PC-3 (cell line): ENCODE measurements around the gene IDH3G. TPM values are rescaled to one million over a fixed set of nuclear protein-coding genes. Genes with fewer than 3 reads are reported as not detected.

Experiments used
- ATAC-seq: fragments of 200-7000 bp; cut with Tn5 transposase; 2 replicates; pipeline ENCODE4 v1.9.1; 2020; ENCODE audit warnings: mild to moderate bottlenecking, moderate library complexity
- BruUV-seq: library from RNA; stranded (reverse); fragments of 400-500 nt; replicated peaks from 2 replicates; lab custom pipeline; 2021; lab: Mats Ljungman, UMichigan
- CTCF ChIA-PET: fragments of 300-600 bp; sonication (Branson Sonifier 250); formaldehyde crosslinking; loops from one replicate; lab custom pipeline; 2022; ENCODE audit warnings: antibody characterized with exemption; lab: Charles Lee
- POLR2A ChIA-PET: fragments of 300-600 bp; sonication (Branson Sonifier 250); formaldehyde crosslinking; loops from one replicate; lab custom pipeline; 2022; ENCODE audit warnings: antibody characterized with exemption; ENCODE audit not compliant: unreplicated experiment; lab: Charles Lee
- DNase-seq: peaks from one replicate; pipeline ENCODE4 v3.0.0-alpha.2; 2015
- H2AFZ ChIP-seq: fragments of 300-600 bp; sonication (generic); 2 replicates; pipeline ENCODE4 v1.6.0; 2016; ENCODE audit warnings: antibody characterized with exemption, low read length
- H3F3A ChIP-seq: fragments of 300-600 bp; sonication (generic); one replicate; pipeline ENCODE4 v1.6.0; 2017; ENCODE audit warnings: antibody characterized with exemption, low read length, control low read depth, mild to moderate bottlenecking; ENCODE audit not compliant: unreplicated experiment
- H3K27ac ChIP-seq: fragments of 300-600 bp; sonication (generic); 2 replicates; pipeline ENCODE4 v1.5.1; 2016; ENCODE audit warnings: mild to moderate bottlenecking, low read length
- H3K27me3 ChIP-seq: fragments of 300-600 bp; sonication (generic); 2 replicates; pipeline ENCODE4 v1.6.1; 2016; ENCODE audit warnings: low read length, mixed read lengths
- H3K36me3 ChIP-seq: fragments of 300-600 bp; sonication (generic); 2 replicates; pipeline ENCODE4 v1.6.1; 2016; ENCODE audit warnings: low read depth, mixed run types, low read length, mixed read lengths
- H3K4me1 ChIP-seq: fragments of 300-600 bp; sonication (generic); 2 replicates; pipeline ENCODE4 v1.5.1; 2016; ENCODE audit warnings: low read length; ENCODE audit not compliant: insufficient read depth
- H3K4me2 ChIP-seq: fragments of 300-600 bp; sonication (generic); 2 replicates; pipeline ENCODE4 v1.6.0; 2016; ENCODE audit warnings: low read length
- H3K4me3 ChIP-seq: fragments of 300-600 bp; sonication (generic); 2 replicates; pipeline ENCODE4 v1.5.1; 2016; ENCODE audit warnings: mild to moderate bottlenecking, low read length, mixed read lengths
- H3K79me2 ChIP-seq: fragments of 300-600 bp; sonication (generic); 2 replicates; pipeline ENCODE4 v1.6.1; 2017; ENCODE audit warnings: low read length, mixed read lengths
- H3K9ac ChIP-seq: fragments of 300-600 bp; sonication (generic); 2 replicates; pipeline ENCODE4 v1.6.0; 2016; ENCODE audit warnings: mild to moderate bottlenecking, low read length
- H3K9me2 ChIP-seq: fragments of 300-600 bp; sonication (generic); replicated peaks from 2 replicates; pipeline ENCODE4 v1.6.1; 2016; ENCODE audit warnings: mixed run types, low read length, mixed read lengths
- H3K9me3 ChIP-seq: fragments of 300-600 bp; sonication (generic); 2 replicates; pipeline ENCODE4 v1.6.1; 2016; ENCODE audit warnings: low read length, mixed read lengths
- H4K20me1 ChIP-seq: fragments of 300-600 bp; sonication (generic); 2 replicates; pipeline ENCODE4 v1.6.1; 2016; ENCODE audit warnings: low read length, mixed read lengths
- EZH2 ChIP-seq: fragments of 300-600 bp; sonication (generic); IDR thresholded peaks from one replicate; pipeline ENCODE4 v1.6.1; 2017; ENCODE audit warnings: antibody characterized with exemption, mild to moderate bottlenecking, low read length; ENCODE audit not compliant: unreplicated experiment
- EZH2phosphoT487 ChIP-seq: fragments of 300-600 bp; sonication (generic); IDR thresholded peaks from 2 replicates; pipeline ENCODE4 v1.6.1; 2018; ENCODE audit warnings: mild to moderate bottlenecking, antibody characterized with exemption, low read length, borderline replicate concordance
- intact Hi-C: fragments of 100-400 bp; cut with micrococcal nuclease; formaldehyde crosslinking; loops from 2 replicates; pipeline ENCODE4 v1.9.0; 2023
- total RNA-seq: library from RNA; depleted of rRNA; stranded (reverse); fragments of >200 nt; gene quantifications from 2 replicates; pipeline ENCODE4 v1.2.3, GENCODE V29; 2014
- TF ChIP-seq, protein P1 (sequence below): fragments of 300-600 bp; sonication (generic); conservative IDR thresholded peaks from 2 replicates; pipeline ENCODE4 v1.5.1; 2017; ENCODE audit warnings: antibody characterized with exemption, low read depth, mild to moderate bottlenecking, low read length

IDH3G gene
- total RNA-seq, 1 experiment from 2014 or later: 104 TPM

DNA sequence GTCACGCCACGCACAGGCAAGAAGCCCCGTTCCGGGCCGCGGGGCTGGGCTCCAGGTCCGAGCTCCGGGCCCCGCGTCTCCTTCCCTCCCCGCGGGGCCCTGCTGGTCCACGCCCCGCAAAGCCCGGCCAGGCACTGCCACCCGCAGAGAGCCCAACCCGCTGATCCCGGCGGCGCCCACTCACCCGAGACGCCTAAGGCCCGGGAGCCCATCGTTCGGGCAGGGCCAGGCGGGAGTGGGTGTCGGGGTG, 35.3 kb upstream of the IDH3G start:
- peaks cover 45% of the 10 kb centered on the region for H3K27me3 ChIP-seq
- H2AFZ ChIP-seq: no peak overlapping the region
- H3K9me3 ChIP-seq: no peaks in the 10 kb centered on the region
- H3K9me2 ChIP-seq: no peaks in the 10 kb centered on the region
- no peaks in the 10 kb centered on the region for H3K79me2 ChIP-seq
- no peaks in the 10 kb centered on the region for H3K36me3 ChIP-seq
- ATAC-seq (no peak), DNase-seq (no peak)
- H3K27ac ChIP-seq: no peak overlapping the region
- no TSS peak for BruUV-seq
- ChIA-PET POLR2A (no interaction called here), CTCF (no interaction called here)
- TF ChIP-seq, protein P1, sequence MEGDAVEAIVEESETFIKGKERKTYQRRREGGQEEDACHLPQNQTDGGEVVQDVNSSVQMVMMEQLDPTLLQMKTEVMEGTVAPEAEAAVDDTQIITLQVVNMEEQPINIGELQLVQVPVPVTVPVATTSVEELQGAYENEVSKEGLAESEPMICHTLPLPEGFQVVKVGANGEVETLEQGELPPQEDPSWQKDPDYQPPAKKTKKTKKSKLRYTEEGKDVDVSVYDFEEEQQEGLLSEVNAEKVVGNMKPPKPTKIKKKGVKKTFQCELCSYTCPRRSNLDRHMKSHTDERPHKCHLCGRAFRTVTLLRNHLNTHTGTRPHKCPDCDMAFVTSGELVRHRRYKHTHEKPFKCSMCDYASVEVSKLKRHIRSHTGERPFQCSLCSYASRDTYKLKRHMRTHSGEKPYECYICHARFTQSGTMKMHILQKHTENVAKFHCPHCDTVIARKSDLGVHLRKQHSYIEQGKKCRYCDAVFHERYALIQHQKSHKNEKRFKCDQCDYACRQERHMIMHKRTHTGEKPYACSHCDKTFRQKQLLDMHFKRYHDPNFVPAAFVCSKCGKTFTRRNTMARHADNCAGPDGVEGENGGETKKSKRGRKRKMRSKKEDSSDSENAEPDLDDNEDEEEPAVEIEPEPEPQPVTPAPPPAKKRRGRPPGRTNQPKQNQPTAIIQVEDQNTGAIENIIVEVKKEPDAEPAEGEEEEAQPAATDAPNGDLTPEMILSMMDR: no peak
- TF ChIP-seq EZH2phosphoT487: no peak
- no peak for TF ChIP-seq EZH2
- H4K20me1 ChIP-seq: no peaks in the 10 kb centered on the region
- H3K4me3 ChIP-seq: no peak overlapping the region
- intact Hi-C loops: no loop called here
- H3K4me1 ChIP-seq: no peaks in the 10 kb centered on the region
- no peaks in the 10 kb centered on the region for H3F3A ChIP-seq
- no peak overlapping the region for H3K9ac ChIP-seq
- H3K4me2 ChIP-seq: no peak overlapping the region

DNA sequence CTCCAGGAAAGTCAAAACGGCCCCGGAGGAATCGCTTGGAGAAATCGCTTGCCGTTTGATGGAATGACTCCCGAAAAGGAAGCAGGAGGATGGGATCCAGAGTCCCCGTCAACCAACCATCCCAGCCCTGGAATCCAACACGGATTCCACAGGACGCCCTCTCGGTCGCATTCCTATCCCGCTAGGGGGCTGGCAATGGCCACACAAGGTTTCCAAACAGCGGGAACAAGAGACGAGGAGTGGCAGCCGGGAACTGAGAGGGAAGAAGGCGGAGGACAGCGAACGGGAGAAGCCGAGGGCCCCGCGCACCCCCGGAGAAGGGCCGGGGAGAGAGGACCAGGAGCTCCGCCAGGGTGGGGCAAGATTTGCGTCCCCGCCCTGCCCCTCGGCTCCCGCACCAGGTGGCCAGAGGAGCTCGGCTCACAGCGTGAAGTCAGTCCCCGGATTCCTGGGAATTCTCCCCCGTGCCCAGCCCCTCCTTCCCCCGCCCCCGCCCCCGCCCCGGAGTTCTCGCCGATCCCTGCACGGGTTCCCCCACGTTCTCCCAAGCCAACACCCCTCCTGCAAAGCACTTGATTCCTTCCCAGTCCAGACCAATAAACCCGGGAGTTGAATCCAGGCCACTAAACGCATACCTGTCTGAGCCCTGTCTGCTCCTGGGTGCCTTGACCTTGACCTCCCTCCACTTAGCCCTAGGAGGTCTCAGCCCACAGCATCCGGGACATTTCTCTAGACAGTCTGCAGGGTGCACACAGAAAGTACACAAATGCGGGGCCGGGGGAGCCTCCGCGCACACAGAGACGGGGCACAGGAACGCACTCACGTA, 34.8 kb upstream of the IDH3G start:
- intact Hi-C loops: no loop called here
- Histone ChIP-seq H3K36me3 (no peaks in the 10 kb centered on the region), H3F3A (no peaks in the 10 kb centered on the region), H3K4me1 (no peaks in the 10 kb centered on the region), H3K9me2 (no peaks in the 10 kb centered on the region), H3K9me3 (no peaks in the 10 kb centered on the region), H3K4me3 (no peak overlapping the region), H3K4me2 (no peak overlapping the region), H3K27ac (no peak overlapping the region), H4K20me1 (no peaks in the 10 kb centered on the region), H3K27me3 (peaks cover 45% of the 10 kb centered on the region), H3K79me2 (no peaks in the 10 kb centered on the region), H2AFZ (no peak overlapping the region), H3K9ac (no peak overlapping the region)
- no peak for TF ChIP-seq EZH2phosphoT487
- TF ChIP-seq EZH2: no peak
- TF ChIP-seq, protein P1: no peak
- ChIA-PET CTCF (no interaction called here), POLR2A (no interaction called here)
- ATAC-seq (no peak), DNase-seq (no peak)
- no TSS peak for BruUV-seq

DNA sequence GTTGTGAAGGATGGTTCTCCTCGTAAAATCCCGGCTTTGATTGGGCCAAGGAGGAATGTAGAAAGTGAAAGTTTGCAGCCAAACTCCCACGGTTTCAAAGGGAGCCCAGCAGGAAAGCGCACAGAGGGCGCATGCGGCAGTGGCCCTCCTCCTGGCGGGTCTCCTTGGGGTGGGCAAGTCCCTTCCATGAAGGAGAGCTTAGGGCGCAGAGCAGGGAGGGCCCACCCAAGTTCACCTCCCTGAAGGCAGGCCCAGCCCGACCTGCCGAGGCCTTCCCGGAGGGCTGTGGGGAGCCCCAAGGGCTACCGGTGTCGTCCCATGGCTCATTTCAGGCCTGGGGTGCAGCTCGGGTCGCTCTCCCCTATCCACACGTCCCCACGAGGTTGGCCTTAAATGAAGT, 34.1 kb upstream of the IDH3G start:
- POLR2A ChIA-PET: no interaction called here
- Histone ChIP-seq H3K4me3 (no peak overlapping the region), H3K27me3 (peaks cover 45% of the 10 kb centered on the region), H3K79me2 (no peaks in the 10 kb centered on the region), H3K27ac (no peak overlapping the region), H3F3A (no peaks in the 10 kb centered on the region), H3K9ac (no peak overlapping the region), H3K9me3 (no peaks in the 10 kb centered on the region), H2AFZ (no peak overlapping the region), H4K20me1 (no peaks in the 10 kb centered on the region), H3K4me1 (no peaks in the 10 kb centered on the region), H3K36me3 (no peaks in the 10 kb centered on the region), H3K4me2 (no peak overlapping the region), H3K9me2 (no peaks in the 10 kb centered on the region)
- no peak for TF ChIP-seq EZH2phosphoT487
- TF ChIP-seq EZH2: no peak
- TF ChIP-seq, protein P1: no peak
- no peak for DNase-seq
- intact Hi-C loops: no loop called here
- ATAC-seq: no peak
- CTCF ChIA-PET: no interaction called here
- no TSS peak for BruUV-seq
